ENCODE measurements around the gene MAT2A. TPM values are rescaled to one million over a fixed set of nuclear protein-coding genes. Genes with fewer than 3 reads are reported as not detected.

MAT2A gene
- total RNA-seq, 4 donors from 2014 or later: 71.2 to 96.4 (median 83.0) TPM

- TF ChIP-seq POLR2A (IDR thresholded peaks at IDR 0.05): no peak
- DNase-seq (ENCODE audit: low spot score in 2 of 2): peak in 1 of 2 donors; percentile 13
- WGBS, 2 donors: 63 to 65% methylated on average over 3 of the region's 3 CpGs
- H3K4me3 ChIP-seq (ENCODE audit: low read depth, poor library complexity, severe bottlenecking): no peak overlapping the region
- intact Hi-C loops (cut with DNase I; ENCODE audit: low total_unique reads): no loop called here
Observed at GRCh38 chr2:85502720-85503119, 36.2 kb upstream of the MAT2A start.

GRCh38 chr2:85503168-85503850, 35.7 kb upstream of the MAT2A start:
- 55 to 58% methylated on average over 17 of the region's 17 CpGs for WGBS, 2 donors
- intact Hi-C loops (cut with DNase I; ENCODE audit: low total_unique reads): no loop called here
- no peak overlapping the region for H3K4me3 ChIP-seq (ENCODE audit: low read depth, poor library complexity, severe bottlenecking)
- TF ChIP-seq POLR2A (IDR thresholded peaks at IDR 0.05) (no peak), CTCF (IDR thresholded peaks at IDR 0.05) (no peak)
- DNase-seq (ENCODE audit: low spot score in 2 of 2): peak in 1 of 2 donors; percentile 86

GRCh38 chr2:85503851-85504777, 34.9 kb upstream of the MAT2A start:
- intact Hi-C loops (cut with DNase I; ENCODE audit: low total_unique reads): no loop called here
- DNase-seq (ENCODE audit: low spot score in 2 of 2): peak in 1 of 2 donors; percentile 72
- WGBS, 2 donors: 52 to 56% methylated on average over 18 of the region's 18 CpGs
- TF ChIP-seq POLR2A (IDR thresholded peaks at IDR 0.05) (no peak), CTCF (IDR thresholded peaks at IDR 0.05) (no peak)
- no peak overlapping the region for H3K4me3 ChIP-seq (ENCODE audit: low read depth, poor library complexity, severe bottlenecking)

- DNase-seq (ENCODE audit: low spot score in 2 of 2): peak; percentile 87 to 94
- WGBS, 2 donors: 2 to 10% methylated on average over 3 of the region's 3 CpGs
- TF ChIP-seq CTCF (IDR thresholded peaks at IDR 0.05): no peak
- no peak for TF ChIP-seq POLR2A (IDR thresholded peaks at IDR 0.05)
- no peak overlapping the region for H3K4me3 ChIP-seq (ENCODE audit: low read depth, poor library complexity, severe bottlenecking)
- intact Hi-C loops (cut with DNase I; ENCODE audit: low total_unique reads): no loop called here
Observed at GRCh38 chr2:85504778-85505261, 34.1 kb upstream of the MAT2A start.

GRCh38 chr2:85505551-85506238, 33.3 kb upstream of the MAT2A start:
- H3K4me3 ChIP-seq (ENCODE audit: low read depth, poor library complexity, severe bottlenecking): no peak overlapping the region
- TF ChIP-seq POLR2A (IDR thresholded peaks at IDR 0.05) (no peak), CTCF (IDR thresholded peaks at IDR 0.05) (no peak)
- intact Hi-C loops (cut with DNase I; ENCODE audit: low total_unique reads): no loop called here
- WGBS, 2 donors: 76 to 88% methylated on average over 10 of the region's 10 CpGs
- DNase-seq (ENCODE audit: low spot score in 2 of 2): peak in 1 of 2 donors; percentile 79
